Trophoblast cell (in vitro differentiated cells and primary cell): Measurements from ENCODE around the gene GPR68.

ENCODE experiments used
- DNase-seq, 2 donors: peaks; one replicate each; pipeline ENCODE4 v3.0.0-alpha.2; 2016
- H2AFZ ChIP-seq: 2 replicates; pipeline ENCODE4 v1.6.1; 2013; ENCODE audit warnings: low read length, moderate library complexity, mild to moderate bottlenecking; ENCODE audit not compliant: insufficient read depth, poor library complexity
- H2AK5ac ChIP-seq: 2 replicates; pipeline ENCODE4 v1.6.1; 2013; ENCODE audit warnings: mild to moderate bottlenecking, low read length
- H2BK120ac ChIP-seq: 2 replicates; pipeline ENCODE4 v1.6.1; 2013; ENCODE audit warnings: low read length, mild to moderate bottlenecking, moderate library complexity; ENCODE audit not compliant: insufficient read depth, poor library complexity
- H2BK12ac ChIP-seq: 2 replicates; pipeline ENCODE4 v1.6.1; 2013; ENCODE audit warnings: mild to moderate bottlenecking, low read length, moderate library complexity
- H2BK5ac ChIP-seq: 2 replicates; pipeline ENCODE4 v1.6.1; 2013; ENCODE audit warnings: low read length, low read depth, moderate library complexity, mild to moderate bottlenecking; ENCODE audit not compliant: poor library complexity
- H3K14ac ChIP-seq: 2 replicates; pipeline ENCODE4 v1.6.1; 2013; ENCODE audit warnings: mild to moderate bottlenecking, low read length
- H3K18ac ChIP-seq: 2 replicates; pipeline ENCODE4 v1.6.1; 2013; ENCODE audit warnings: mild to moderate bottlenecking, low read length
- H3K23ac ChIP-seq: 2 replicates; pipeline ENCODE4 v1.6.1; 2013; ENCODE audit warnings: low read length
- H3K27ac ChIP-seq: 2 replicates; pipeline ENCODE4 v1.5.1; 2013; ENCODE audit warnings: low read depth, mild to moderate bottlenecking, inconsistent platforms, low read length, moderate library complexity
- H3K27me3 ChIP-seq: 2 replicates; pipeline ENCODE4 v1.6.1; 2013; ENCODE audit warnings: inconsistent platforms, mild to moderate bottlenecking, low read length, moderate library complexity; ENCODE audit not compliant: insufficient read depth
- H3K36me3 ChIP-seq, 2 experiments: 1 replicate in 1 of 2; 2 replicates in 1 of 2; pipeline ENCODE4 v1.6.1; 2013; ENCODE audit warnings: low read length in 2 of 2, mild to moderate bottlenecking in 2 of 2, moderate library complexity in 1 of 2; ENCODE audit not compliant: insufficient read depth in 2 of 2, control insufficient read depth in 1 of 2
- H3K4ac ChIP-seq: 2 replicates; pipeline ENCODE4 v1.6.1; 2013; ENCODE audit warnings: low read depth, mild to moderate bottlenecking, low read length, moderate library complexity
- H3K4me1 ChIP-seq, 2 experiments: 1 replicate in 1 of 2; 2 replicates in 1 of 2; pipeline ENCODE4 v1.6.1; 2013; ENCODE audit warnings: low read length in 2 of 2, mild to moderate bottlenecking in 2 of 2, moderate library complexity in 1 of 2; ENCODE audit not compliant: insufficient read depth in 2 of 2, control insufficient read depth in 1 of 2
- H3K4me2 ChIP-seq: 2 replicates; pipeline ENCODE4 v1.6.1; 2013; ENCODE audit warnings: inconsistent platforms, mild to moderate bottlenecking, low read length, moderate library complexity
- H3K4me3 ChIP-seq: 2 replicates; pipeline ENCODE4 v1.5.1; 2013; ENCODE audit warnings: mild to moderate bottlenecking, low read depth, low read length, inconsistent platforms
- H3K79me1 ChIP-seq: one replicate; pipeline ENCODE4 v1.6.1; 2013; ENCODE audit warnings: low read length
- H3K79me2 ChIP-seq: 2 replicates; pipeline ENCODE4 v1.6.1; 2013; ENCODE audit warnings: low read length, mild to moderate bottlenecking; ENCODE audit not compliant: control insufficient read depth, insufficient read depth, poor library complexity
- H3K9ac ChIP-seq: 2 replicates; pipeline ENCODE4 v1.6.1; 2013; ENCODE audit warnings: mild to moderate bottlenecking, low read length
- H3K9me3 ChIP-seq: 2 replicates; pipeline ENCODE4 v1.6.1; 2013; ENCODE audit warnings: low read depth, mild to moderate bottlenecking, control low read depth, inconsistent platforms, low read length; ENCODE audit not compliant: insufficient read depth
- H4K12ac ChIP-seq: 2 replicates; pipeline ENCODE4 v1.6.1; 2013; ENCODE audit warnings: low read depth, mild to moderate bottlenecking, low read length, moderate library complexity
- H4K8ac ChIP-seq: 2 replicates; pipeline ENCODE4 v1.6.1; 2013; ENCODE audit warnings: low read depth, mild to moderate bottlenecking, low read length, moderate library complexity
- H4K91ac ChIP-seq: one replicate; pipeline ENCODE4 v1.6.1; 2013; ENCODE audit warnings: low read depth, mild to moderate bottlenecking, low read length, moderate library complexity
- WGBS: extraction: QIAGEN DNeasy Blood & Tissue Kit; methylation state at CpG from one replicate; pipeline ENCODE4 v1.1.7; 2013; ENCODE audit warnings: missing lambda C conversion rate; ENCODE audit not compliant: insufficient read length, insufficient coverage; ENCODE audit errors: extremely low coverage; 5-methylcytosine and 5-hydroxymethylcytosine counted together

Gene GPR68

GRCh38 chr14:91282954-91283645 is 38.6 kb upstream of the GPR68 start:
- no peaks in the 10 kb centered on the region for H3K27me3 ChIP-seq
- peak overlapping the region; percentile 79 for H2BK120ac ChIP-seq
- H3K9ac ChIP-seq, result no peak overlapping the region
- H4K8ac ChIP-seq, result peak overlapping the region; percentile 59
- no peak overlapping the region for H3K4me2 ChIP-seq
- WGBS, result 100% methylated on average over 1 of the region's 14 CpGs
- H4K91ac ChIP-seq, result peak overlapping the region; percentile 82
- H3K14ac ChIP-seq, result peak overlapping the region; percentile 42
- H3K4me1 ChIP-seq, result peaks cover 27 to 29% of the 10 kb centered on the region in 2 experiments
- no peaks in the 10 kb centered on the region for H3K9me3 ChIP-seq
- no peak for DNase-seq
- peaks cover 0 to 3% of the 10 kb centered on the region in 2 experiments for H3K36me3 ChIP-seq
- H3K18ac ChIP-seq, result peak overlapping the region; percentile 13
- H3K4me3 ChIP-seq, result no peak overlapping the region
- H2AK5ac ChIP-seq, result peak overlapping the region; percentile 93
- peak overlapping the region; percentile 29 for H4K12ac ChIP-seq
- H2BK5ac ChIP-seq, result peak overlapping the region; percentile 36
- no peak overlapping the region for H2AFZ ChIP-seq
- H3K27ac ChIP-seq, result peak overlapping the region; percentile 49
- peak overlapping the region; percentile 36 for H3K4ac ChIP-seq
- H3K23ac ChIP-seq, result no peak overlapping the region
- H3K79me1 ChIP-seq, result peaks cover 15% of the 10 kb centered on the region
- H2BK12ac ChIP-seq, result peak overlapping the region; percentile 73
- peaks cover 4% of the 10 kb centered on the region for H3K79me2 ChIP-seq

- Histone ChIP-seq H3K9me3 (no peaks in the 10 kb centered on the region), H3K27ac (no peak overlapping the region), H4K8ac (no peak overlapping the region), H3K14ac (peak overlapping the region; percentile 47), H4K12ac (no peak overlapping the region), H2AK5ac (peak overlapping the region; percentile 43), H3K36me3 (peaks cover 0 to 10% of the 10 kb centered on the region in 2 experiments), H3K79me1 (peaks cover 15% of the 10 kb centered on the region), H3K4ac (no peak overlapping the region), H3K18ac (no peak overlapping the region), H3K79me2 (peaks cover 4% of the 10 kb centered on the region), H3K9ac (no peak overlapping the region), H3K27me3 (no peaks in the 10 kb centered on the region), H3K4me2 (no peak overlapping the region), H2AFZ (no peak overlapping the region), H3K4me1 (peaks cover 27 to 29% of the 10 kb centered on the region in 2 experiments), H3K23ac (no peak overlapping the region), H4K91ac (peak overlapping the region; percentile 11), H3K4me3 (no peak overlapping the region), H2BK5ac (no peak overlapping the region), H2BK12ac (peak overlapping the region; percentile 78), H2BK120ac (no peak overlapping the region)
- DNase-seq, result peak in 1 of 2 donors; percentile 14
- no CpG with 5 or more reads among the region's 9 CpGs for WGBS
Measured at GRCh38 chr14:91281346-91281745, 36.8 kb upstream of the GPR68 start.

- no peaks in the 10 kb centered on the region for H3K9me3 ChIP-seq
- H3K14ac ChIP-seq, result no peak overlapping the region
- no peak overlapping the region for H4K8ac ChIP-seq
- no peak for DNase-seq
- H3K27me3 ChIP-seq, result no peaks in the 10 kb centered on the region
- H3K4me1 ChIP-seq, result peaks cover 24% of the 10 kb centered on the region in 2 experiments
- H2BK12ac ChIP-seq, result no peak overlapping the region
- no peak overlapping the region for H4K91ac ChIP-seq
- H3K36me3 ChIP-seq, result peaks cover 0 to 10% of the 10 kb centered on the region in 2 experiments
- no peak overlapping the region for H3K4me3 ChIP-seq
- H4K12ac ChIP-seq, result no peak overlapping the region
- no peak overlapping the region for H3K23ac ChIP-seq
- no peak overlapping the region for H3K27ac ChIP-seq
- WGBS, result no CpG with 5 or more reads among the region's 5 CpGs
- no peak overlapping the region for H2BK5ac ChIP-seq
- H2BK120ac ChIP-seq, result no peak overlapping the region
- no peak overlapping the region for H3K4ac ChIP-seq
- no peak overlapping the region for H3K9ac ChIP-seq
- peaks cover 15% of the 10 kb centered on the region for H3K79me1 ChIP-seq
- H3K79me2 ChIP-seq, result peaks cover 4% of the 10 kb centered on the region
- H2AFZ ChIP-seq, result no peak overlapping the region
- H2AK5ac ChIP-seq, result no peak overlapping the region
- H3K18ac ChIP-seq, result no peak overlapping the region
- H3K4me2 ChIP-seq, result no peak overlapping the region
Measured at GRCh38 chr14:91280129-91280528, 35.6 kb upstream of the GPR68 start.

- no peak overlapping the region for H2BK5ac ChIP-seq
- DNase-seq, result no peak
- no peak overlapping the region for H2BK12ac ChIP-seq
- no peak overlapping the region for H3K4me2 ChIP-seq
- peaks cover 22 to 23% of the 10 kb centered on the region in 2 experiments for H3K4me1 ChIP-seq
- no peaks in the 10 kb centered on the region for H3K9me3 ChIP-seq
- H3K14ac ChIP-seq, result no peak overlapping the region
- H3K79me1 ChIP-seq, result peaks cover 13% of the 10 kb centered on the region
- H3K36me3 ChIP-seq, result peaks cover 0 to 10% of the 10 kb centered on the region in 2 experiments
- peaks cover 3% of the 10 kb centered on the region for H3K79me2 ChIP-seq
- WGBS, result no CpG with 5 or more reads among the region's 10 CpGs
- no peak overlapping the region for H2BK120ac ChIP-seq
- H3K27me3 ChIP-seq, result no peaks in the 10 kb centered on the region
- H4K91ac ChIP-seq, result peak overlapping the region; percentile 6
- no peak overlapping the region for H3K27ac ChIP-seq
- no peak overlapping the region for H3K18ac ChIP-seq
- H2AK5ac ChIP-seq, result no peak overlapping the region
- no peak overlapping the region for H3K4me3 ChIP-seq
- no peak overlapping the region for H2AFZ ChIP-seq
- H3K23ac ChIP-seq, result no peak overlapping the region
- no peak overlapping the region for H4K8ac ChIP-seq
- no peak overlapping the region for H3K4ac ChIP-seq
- H4K12ac ChIP-seq, result no peak overlapping the region
- H3K9ac ChIP-seq, result no peak overlapping the region
Measured at GRCh38 chr14:91279354-91279753, 34.9 kb upstream of the GPR68 start.
